Pancreas (tissue), 10 donors: ENCODE data around the gene C1orf35. TPM values are rescaled to one million over a fixed set of nuclear protein-coding genes. Genes with fewer than 3 reads are reported as not detected.
"Not testable (repeated sequence)": the region's sequence is repeated elsewhere in the genome, so short reads cannot be mapped to it uniquely, and the experiment has no call there.

Experiments
- ATAC-seq, 4 donors: fragments of 200-7000 bp; cut with Tn5 transposase; one replicate each; pipeline versions ENCODE4 v1.8.0 to v1.9.1; 2020; ENCODE audit warnings: mild to moderate bottlenecking in 4 of 4, moderate library complexity in 4 of 4
- DNase-seq, 6 donors: peaks; one replicate each; pipeline ENCODE4 v3.0.0-alpha.2; 2020
- FAIRE-seq: peaks from 2 replicates; lab custom pipeline; 2012; peaks lifted over from hg19 to GRCh38; lab: Jason Lieb, UNC
- H3K27ac ChIP-seq, 4 donors: fragments of 200-600 bp; sonication (generic); 1 replicate in 3 of 4; 2 replicates in 1 of 4; pipeline versions ENCODE4 v1.5.0 to v1.8.0; 2020
- H3K27me3 ChIP-seq, 4 donors: fragments of 200-600 bp; one replicate each; pipeline ENCODE4 v1.8.0; 2021
- H3K36me3 ChIP-seq, 3 donors: fragments of 200-600 bp; sonication (generic) in 1 of 3; one replicate each; pipeline versions ENCODE4 v1.5.0 to v1.8.0; 2020 to 2021
- H3K4me1 ChIP-seq, 3 donors: fragments of 200-600 bp; one replicate each; pipeline ENCODE4 v1.8.0; 2021
- H3K4me3 ChIP-seq, 4 donors: fragments of 200-600 bp; sonication (generic) in 2 of 4; one replicate each; pipeline versions ENCODE4 v1.5.0 to v1.8.0; 2020 to 2021
- H3K9me3 ChIP-seq, 4 donors: fragments of 200-600 bp; one replicate each; pipeline ENCODE4 v1.8.0; 2021
- CTCF ChIP-seq, 4 donors: fragments of 200-600 bp; sonication (generic) in 3 of 4; IDR thresholded peaks; one replicate each; pipeline versions ENCODE4 v1.5.0 to v1.8.0; 2021; ENCODE audit warnings: antibody characterized with exemption in 4 of 4
- WGBS, 2 donors: extraction: QIAGEN DNeasy Blood & Tissue Kit; methylation state at CpG; one replicate each; pipeline ENCODE4 v1.1.7; 2013; 5-methylcytosine and 5-hydroxymethylcytosine counted together
- intact Hi-C, 3 donors: fragments of 100-400 bp; cut with DNase I; formaldehyde crosslinking; loops; one replicate each; pipeline versions ENCODE4 v1.11.1 to v1.14.2; 2022
- polyA plus RNA-seq, 2 donors: library from polyadenylated mRNA; stranded (reverse); fragments of 200-250 nt; gene quantifications; one replicate each; pipeline ENCODE4 v1.2.3, GENCODE V29; 2013
- total RNA-seq, 6 donors: library from RNA; stranded (reverse); fragmentation: NEBNext Ultra II Directional in 4 of 6; extraction: Animal tissue kit (Norgen Biotek cat#: 25700) in 4 of 6; gene quantifications; one replicate each; pipeline versions ENCODE4 v1.2.1 to v1.2.4, GENCODE V29; 2021 to 2023
- donor health status: healthy with polysubstance abuse.
- donor health status: DM: no; HTN: no; CAD: no; lungs with moderate emphysema.
- donor health status: DM: no; HTN: no; CAD: no.
- donor health status: control.
- donor health status: control.
- donor health status: Bipolar disorder and iron deficiency.
- donor health status: DM: yes; HTN: yes; CAD: no.
- donor health status: DM: no; HTN: no; CAD: no.
- donor health status: DM: no; HTN: no; CAD: no.
- donor health status: DM: yes; HTN: yes; CAD: no.

C1orf35 gene
- total and polyA plus RNA-seq, 8 donors, result 6.3 to 33.2 (median 8.3) TPM

GRCh38 chr1:228112167-228112566 lies 9.0 kb upstream of the C1orf35 start:
- DNase-seq (no peak), FAIRE-seq (no peak), ATAC-seq (no peak)
- intact Hi-C loops, result no loop called here
- H3K27me3 ChIP-seq, result no peaks in the 10 kb centered on the region
- no peak overlapping the region for H3K27ac ChIP-seq
- 88 to 95% methylated on average over 7 of the region's 7 CpGs for WGBS, 2 donors
- H3K36me3 ChIP-seq, result no peaks in the 10 kb centered on the region
- peaks cover 5 to 9% (median 7%) of the 10 kb centered on the region in 3 donors for H3K4me1 ChIP-seq
- H3K4me3 ChIP-seq, result no peak overlapping the region
- TF ChIP-seq CTCF (IDR thresholded peaks at IDR 0.05), result no peak
- no peaks in the 10 kb centered on the region for H3K9me3 ChIP-seq

GRCh38 chr1:228111315-228111714 lies 8.2 kb upstream of the C1orf35 start:
- H3K27ac ChIP-seq, H3K27me3 ChIP-seq, H3K9me3 ChIP-seq, H3K4me1 ChIP-seq, DNase-seq, H3K4me3 ChIP-seq, intact Hi-C loops, H3K36me3 ChIP-seq, FAIRE-seq, ATAC-seq: not testable (repeated sequence)
- WGBS, 2 donors, result 94 to 95% methylated on average over 6 of the region's 6 CpGs

GRCh38 chr1:228110556-228110955 lies 7.4 kb upstream of the C1orf35 start:
- Histone ChIP-seq H3K36me3 (no peaks in the 10 kb centered on the region), H3K27ac (no peak overlapping the region), H3K4me1 (peaks cover 5 to 9% (median 7%) of the 10 kb centered on the region in 3 donors), H3K4me3 (peak overlapping the region in 1 of 4 donors; percentile 96), H3K9me3 (no peaks in the 10 kb centered on the region), H3K27me3 (no peaks in the 10 kb centered on the region)
- no peak for FAIRE-seq
- ATAC-seq, result no peak
- no peak for DNase-seq
- WGBS, 2 donors, result 76 to 78% methylated on average over 7 of the region's 7 CpGs
- no peak for TF ChIP-seq CTCF (IDR thresholded peaks at IDR 0.05)
- intact Hi-C loops, result no loop called here

- no peaks in the 10 kb centered on the region for H3K9me3 ChIP-seq
- WGBS, 2 donors, result 13 to 14% methylated on average over 15 of the region's 15 CpGs
- no peak for FAIRE-seq
- H3K27me3 ChIP-seq, result no peaks in the 10 kb centered on the region
- peaks cover 5 to 9% (median 7%) of the 10 kb centered on the region in 3 donors for H3K4me1 ChIP-seq
- peak overlapping the region in 3 of 4 donors; percentile 77 to 88 (median 85) for H3K27ac ChIP-seq
- DNase-seq, result no peak
- intact Hi-C loops, result no loop called here
- no peaks in the 10 kb centered on the region for H3K36me3 ChIP-seq
- no peak for TF ChIP-seq CTCF (IDR thresholded peaks at IDR 0.05)
- H3K4me3 ChIP-seq, result peak overlapping the region; percentile 79 to 98 (median 88)
- peak; percentile 11 to 26 (median 14) for ATAC-seq
These were observed 6.9 kb upstream of the C1orf35 start for GRCh38 chr1:228109962-228110488.

- intact Hi-C loops, result no loop called here
These were observed 6.2 kb upstream of the C1orf35 start, which contains the start of gene MRPL55 for GRCh38 chr1:228109073-228109961. Gene MRPL55, minus strand, starts transcription at chr1:228109299. Its CDS starts 1,039 bp downstream, at chr1:228108260.

More at GRCh38 chr1:228109073-228109961, 6.2 kb upstream of the C1orf35 start, which contains the start of gene MRPL55:
- FAIRE-seq (no peak), ATAC-seq (peak; percentile 95 to 99 (median 98)), DNase-seq (peak; percentile 96 to 100 (median 100))
- Histone ChIP-seq H3K4me3 (peak within 1 kb of the TSS; percentile 79 to 98 (median 88)), H3K36me3 (no peaks in the 10 kb centered on the region), H3K9me3 (no peaks in the 10 kb centered on the region), H3K27ac (peak within 1 kb of the TSS; percentile 77 to 88 (median 82)), H3K4me1 (peaks cover 5 to 9% (median 7%) of the 10 kb centered on the region in 3 donors), H3K27me3 (no peaks in the 10 kb centered on the region)
- WGBS, 2 donors, result 0% methylated on average over 57 to 66 of the region's 66 CpGs
- TF ChIP-seq CTCF (IDR thresholded peaks at IDR 0.05), result peak in 1 of 4 donors; percentile 22
